ENCODE data around the gene MSANTD3. TPM values are rescaled to one million over a fixed set of nuclear protein-coding genes. Genes with fewer than 3 reads are reported as not detected.

Gene MSANTD3
- total and polyA plus RNA-seq, 2 of the 13 experiments (the other 11 are each of a cell fraction or from before 2014, with no cell fraction given) = 10.1 to 19.2 TPM

- TF ChIP-seq, protein P1, sequence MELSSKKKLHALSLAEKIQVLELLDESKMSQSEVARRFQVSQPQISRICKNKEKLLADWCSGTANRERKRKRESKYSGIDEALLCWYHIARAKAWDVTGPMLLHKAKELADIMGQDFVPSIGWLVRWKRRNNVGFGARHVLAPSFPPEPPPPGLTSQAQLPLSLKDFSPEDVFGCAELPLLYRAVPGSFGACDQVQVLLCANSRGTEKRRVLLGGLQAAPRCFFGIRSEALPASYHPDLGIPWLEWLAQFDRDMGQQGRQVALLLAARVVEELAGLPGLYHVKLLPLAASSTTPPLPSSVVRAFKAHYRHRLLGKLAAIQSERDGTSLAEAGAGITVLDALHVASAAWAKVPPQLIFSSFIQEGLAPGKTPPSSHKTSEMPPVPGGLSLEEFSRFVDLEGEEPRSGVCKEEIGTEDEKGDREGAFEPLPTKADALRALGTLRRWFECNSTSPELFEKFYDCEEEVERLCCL (CRISPR knock-in tag; IDR thresholded peaks at IDR 0.05; ENCODE audit: borderline replicate concordance) = no peak
- TF ChIP-seq ZNF850 (CRISPR knock-in tag; conservative IDR thresholded peaks at IDR 0.05) (no peak), POGZ (CRISPR knock-in tag; IDR thresholded peaks at IDR 0.05) (no peak), SRY (CRISPR knock-in tag; IDR thresholded peaks at IDR 0.05) (0 out of 2 replicates have a peak, but pooled peaks have one; percentile 29), ZNF558 (CRISPR knock-in tag; IDR thresholded peaks at IDR 0.05; ENCODE audit: borderline replicate concordance) (peak; percentile 41; the same call in 1 of the 2 replicates), ZBTB7B (CRISPR knock-in tag; IDR thresholded peaks at IDR 0.05) (peak; percentile 39; the same call in 1 of the 2 replicates), CAMTA2 (CRISPR knock-in tag; IDR thresholded peaks at IDR 0.05; ENCODE audit: borderline replicate concordance) (no peak), UBTF (CRISPR knock-in tag; IDR thresholded peaks at IDR 0.05) (peak; percentile 73; the same call in 1 of the 2 replicates), CEBPZ (IDR thresholded peaks at IDR 0.05; ENCODE audit: low read length) (no peak), RBFOX2 (IDR thresholded peaks at IDR 0.05; ENCODE audit: low read depth, low read length) (peak; percentile 57; the same call in 1 of the 2 replicates), ZNF446 (CRISPR knock-in tag; IDR thresholded peaks at IDR 0.05) (0 out of 2 replicates have a peak, but pooled peaks have one; percentile 28), HDAC6 (IDR thresholded peaks at IDR 0.05; ENCODE audit: low read depth, low read length) (no peak), ZFYVE20 (CRISPR knock-in tag; IDR thresholded peaks at IDR 0.05; ENCODE audit: borderline replicate concordance, low read depth) (no peak), TCF7L2 (IDR thresholded peaks at IDR 0.05; ENCODE audit: low read depth, low read length) (no peak), LRRFIP1 (CRISPR knock-in tag; conservative IDR thresholded peaks at IDR 0.05) (no peak), MATR3 (CRISPR knock-in tag; IDR thresholded peaks at IDR 0.05) (no peak)
- TF ChIP-seq, protein P2, sequence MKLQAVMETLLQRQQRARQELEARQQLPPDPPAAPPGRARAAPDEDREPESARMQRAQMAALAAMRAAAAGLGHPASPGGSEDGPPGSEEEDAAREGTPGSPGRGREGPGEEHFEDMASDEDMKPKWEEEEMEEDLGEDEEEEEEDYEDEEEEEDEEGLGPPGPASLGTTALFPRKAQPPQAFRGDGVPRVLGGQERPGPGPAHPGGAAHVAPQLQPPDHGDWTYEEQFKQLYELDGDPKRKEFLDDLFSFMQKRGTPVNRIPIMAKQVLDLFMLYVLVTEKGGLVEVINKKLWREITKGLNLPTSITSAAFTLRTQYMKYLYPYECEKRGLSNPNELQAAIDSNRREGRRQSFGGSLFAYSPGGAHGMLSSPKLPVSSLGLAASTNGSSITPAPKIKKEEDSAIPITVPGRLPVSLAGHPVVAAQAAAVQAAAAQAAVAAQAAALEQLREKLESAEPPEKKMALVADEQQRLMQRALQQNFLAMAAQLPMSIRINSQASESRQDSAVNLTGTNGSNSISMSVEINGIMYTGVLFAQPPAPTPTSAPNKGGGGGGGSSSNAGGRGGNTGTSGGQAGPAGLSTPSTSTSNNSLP (IDR thresholded peaks at IDR 0.05; ENCODE audit: low read depth, low read length) = no peak
Measured at GRCh38 chr9:100473276-100474081, 46.5 kb downstream of the MSANTD3 start (continued).
